ENCODE measurements around the gene SRGAP2C. TPM values are rescaled to one million over a fixed set of nuclear protein-coding genes. Genes with fewer than 3 reads are reported as not detected.
"Not testable (repeated sequence)": the region's sequence is repeated elsewhere in the genome, so short reads cannot be mapped to it uniquely, and the experiment has no call there.

SRGAP2C gene
- total RNA-seq, 1 donor from 2014 or later, result 18.6 TPM

DNA sequence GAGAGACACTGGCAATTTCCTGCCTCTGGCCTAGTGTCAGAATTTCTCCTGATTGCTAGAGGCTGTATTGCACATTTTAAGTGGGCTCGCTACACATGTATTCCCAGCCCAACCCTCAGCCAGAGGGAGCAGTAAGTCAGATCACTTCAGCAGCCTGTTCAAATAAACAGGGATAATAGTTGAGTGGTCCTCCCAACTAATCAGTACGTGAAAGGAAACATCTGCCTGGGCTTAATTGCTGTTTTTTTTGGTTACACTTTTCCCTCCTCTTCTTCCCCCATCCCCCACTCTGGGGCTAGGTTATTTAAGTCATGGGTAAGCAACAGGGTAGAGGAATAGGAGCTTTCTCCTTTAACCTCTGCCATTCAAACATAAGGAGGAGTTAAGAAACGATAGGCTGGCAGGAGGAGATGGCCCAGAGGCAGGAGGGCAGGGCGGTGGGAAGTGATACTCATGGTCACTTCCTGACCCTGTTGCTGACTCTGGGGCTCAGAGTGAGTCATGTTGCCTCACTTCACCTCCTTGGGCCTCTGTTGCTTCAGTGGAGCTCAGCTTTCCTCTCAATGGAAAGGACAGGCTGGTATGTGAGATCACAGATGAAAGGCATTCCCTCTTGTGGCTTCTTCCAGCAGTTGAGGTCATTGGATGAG lies 177.6 kb downstream of the SRGAP2C start:
- intact Hi-C loops (cut with DNase I); H3K36me3 ChIP-seq; H3K9me3 ChIP-seq; H3K27me3 ChIP-seq; H3K27ac ChIP-seq; H3K4me3 ChIP-seq; H3K4me1 ChIP-seq: not testable (repeated sequence)
- DNase-seq (ENCODE audit: low spot score in 2 of 2), result peak; percentile 9 to 66

DNA sequence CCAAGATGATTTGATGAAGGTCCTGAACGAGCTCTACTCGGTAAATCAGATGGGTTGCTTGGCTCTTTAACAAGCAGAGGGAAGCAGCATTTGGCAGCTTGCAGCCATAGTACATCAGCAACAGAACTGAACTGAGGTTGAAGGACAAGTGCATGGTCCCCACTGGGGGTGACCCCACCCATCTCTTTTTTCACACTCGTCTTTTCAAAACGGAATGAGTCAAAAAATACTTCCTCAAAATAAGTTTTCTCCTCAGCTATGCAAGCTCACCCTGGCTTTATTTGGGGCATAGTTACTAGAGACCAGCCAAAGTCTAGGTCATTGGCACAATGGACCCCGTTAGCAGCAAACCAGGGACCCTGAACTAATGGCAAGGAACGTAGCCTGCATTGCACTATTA lies 180.5 kb downstream of the SRGAP2C start:
- H3K9me3 ChIP-seq; intact Hi-C loops (cut with DNase I); H3K27me3 ChIP-seq; H3K4me3 ChIP-seq; H3K4me1 ChIP-seq; H3K36me3 ChIP-seq; H3K27ac ChIP-seq: not testable (repeated sequence)
- DNase-seq (ENCODE audit: low spot score in 2 of 2), result peak in 1 of 2 donors; percentile 39

DNA sequence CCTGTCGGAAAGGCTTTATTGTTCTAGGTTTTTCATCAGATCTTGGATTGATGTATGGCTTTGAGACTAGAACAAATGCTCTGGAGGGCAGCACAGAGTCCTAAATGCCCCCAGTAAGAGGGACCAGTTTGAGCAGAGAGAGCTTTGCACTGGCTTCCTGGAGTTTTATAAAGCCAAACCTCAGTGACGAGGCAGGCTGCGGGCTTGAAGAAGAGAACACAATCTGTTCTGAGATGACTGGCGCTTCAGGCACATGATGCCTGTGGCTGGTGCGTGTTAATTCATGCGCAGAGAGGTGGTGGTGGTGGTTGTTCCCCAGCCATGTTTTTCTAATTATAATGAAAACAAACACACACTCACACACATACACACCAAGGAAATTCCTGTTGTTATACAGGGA lies 180.9 kb downstream of the SRGAP2C start:
- H3K9me3 ChIP-seq; H3K36me3 ChIP-seq; intact Hi-C loops (cut with DNase I); H3K4me1 ChIP-seq; H3K4me3 ChIP-seq; H3K27ac ChIP-seq; H3K27me3 ChIP-seq: not testable (repeated sequence)
- DNase-seq (ENCODE audit: low spot score in 2 of 2), result peak in 1 of 2 donors; percentile 8

DNA sequence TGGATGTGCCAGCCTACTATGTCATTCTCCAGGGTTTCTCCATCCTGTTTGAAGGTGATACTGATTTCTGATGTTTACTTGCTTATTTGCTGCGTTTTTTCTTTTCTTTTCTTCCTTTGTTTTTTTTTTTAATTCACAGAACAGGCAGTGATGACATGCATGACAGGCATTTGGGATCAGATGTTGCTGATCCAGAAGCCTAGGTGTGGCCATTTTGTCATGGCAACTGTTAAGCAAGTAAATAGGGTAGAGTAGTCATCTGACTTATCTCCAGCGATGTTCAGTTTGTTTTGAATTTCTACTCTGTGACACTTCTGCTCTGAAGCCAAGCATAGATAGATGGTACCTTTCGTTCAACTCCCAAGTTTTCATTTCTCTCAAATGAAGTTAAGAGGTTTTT lies 181.4 kb downstream of the SRGAP2C start:
- intact Hi-C loops (cut with DNase I), result not testable (repeated sequence)

DNA sequence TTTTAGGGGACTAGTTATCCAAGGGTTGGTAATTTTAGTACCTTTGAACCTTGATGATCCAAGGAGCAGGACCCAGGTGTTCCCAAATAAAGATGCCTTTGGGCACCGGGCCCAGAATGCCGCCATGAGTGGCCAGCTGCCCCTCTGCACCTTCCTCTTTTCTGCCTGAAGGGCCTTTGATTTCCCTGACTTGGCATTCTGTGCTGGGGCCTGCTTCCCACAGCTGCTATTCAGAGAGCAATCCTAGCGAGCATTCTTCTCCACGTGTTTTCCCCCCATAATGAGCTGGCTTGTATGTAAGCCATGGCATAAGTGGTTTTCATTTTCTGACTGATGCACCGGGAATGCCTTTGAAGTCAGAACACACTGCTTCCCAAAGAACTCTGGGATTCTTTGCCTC lies 184.1 kb downstream of the SRGAP2C start:
- H3K27ac ChIP-seq; intact Hi-C loops (cut with DNase I); H3K27me3 ChIP-seq; H3K9me3 ChIP-seq; DNase-seq (ENCODE audit: low spot score in 2 of 2); H3K4me1 ChIP-seq; H3K4me3 ChIP-seq; H3K36me3 ChIP-seq: not testable (repeated sequence)

More for the DNA sequence above, 181.4 kb downstream of the SRGAP2C start:
- not testable (repeated sequence) for DNase-seq (ENCODE audit: low spot score in 2 of 2); H3K4me3 ChIP-seq; H3K27me3 ChIP-seq; H3K36me3 ChIP-seq; H3K9me3 ChIP-seq; H3K27ac ChIP-seq; H3K4me1 ChIP-seq

DNA sequence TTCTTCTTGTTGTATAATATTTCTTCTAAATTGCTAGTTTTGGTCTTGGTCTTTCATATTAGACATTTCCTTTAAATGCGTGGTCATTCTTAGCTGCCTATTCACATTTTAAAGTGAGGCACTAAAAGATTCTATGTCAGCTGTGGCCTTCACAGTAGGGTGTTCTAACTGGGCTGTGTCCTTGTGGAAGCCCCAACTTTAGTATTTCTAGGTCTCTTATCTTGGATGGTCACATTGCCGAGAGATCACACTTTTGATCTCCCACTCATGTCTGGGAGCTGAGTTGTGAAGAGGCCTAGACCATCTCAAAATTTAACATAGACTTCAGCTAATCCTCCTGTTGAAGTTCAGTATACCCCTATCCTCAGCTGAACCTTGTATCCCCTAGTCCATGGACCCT lies 185.2 kb downstream of the SRGAP2C start:
- H3K9me3 ChIP-seq; H3K36me3 ChIP-seq; H3K27me3 ChIP-seq; H3K4me1 ChIP-seq; H3K27ac ChIP-seq; intact Hi-C loops (cut with DNase I); DNase-seq (ENCODE audit: low spot score in 2 of 2); H3K4me3 ChIP-seq: not testable (repeated sequence)

DNA sequence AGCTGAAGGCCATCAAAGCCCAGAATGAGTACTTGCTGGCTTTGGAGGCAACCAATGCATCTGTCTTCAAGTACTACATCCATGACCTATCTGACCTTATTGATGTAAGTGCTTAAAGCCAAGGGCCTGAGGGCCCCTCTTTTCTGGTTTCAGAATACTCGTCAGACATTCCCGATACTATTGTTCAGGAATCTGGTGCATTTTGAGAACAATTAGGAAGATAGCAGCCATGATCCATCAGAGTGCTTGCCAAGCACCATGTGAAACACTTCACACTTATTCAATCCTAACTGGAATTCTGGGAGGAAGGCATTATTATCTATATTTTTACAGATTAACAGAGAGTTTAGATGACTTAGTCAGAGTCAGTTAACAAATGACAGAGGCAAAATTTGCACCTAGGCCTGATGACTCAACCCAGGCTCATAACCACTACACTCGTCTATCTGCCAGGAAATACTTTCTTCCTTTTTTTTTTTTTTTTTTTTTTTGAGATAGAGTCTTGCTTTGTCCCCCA lies 190.1 kb downstream of the SRGAP2C start:
- H3K4me1 ChIP-seq, result not testable (repeated sequence)

DNA sequence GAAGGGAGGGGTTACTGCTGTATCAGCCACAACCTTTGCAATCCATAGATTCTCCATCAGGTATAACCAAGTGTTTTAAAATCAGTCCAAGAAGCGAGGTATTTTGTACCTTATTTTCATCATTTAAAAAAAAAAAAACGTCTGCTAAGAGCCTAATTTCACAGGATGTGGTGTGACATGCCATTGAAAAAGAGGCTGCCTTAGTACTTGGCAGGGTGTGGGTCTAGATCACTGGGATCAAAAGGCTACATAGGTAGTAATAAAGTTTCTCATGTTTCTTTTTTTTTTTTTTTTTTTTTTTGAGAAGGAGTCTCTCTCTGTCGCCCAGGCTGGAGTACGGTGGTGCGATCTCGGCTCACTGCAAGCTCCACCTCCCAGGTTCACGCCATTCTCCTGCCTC lies 192.2 kb downstream of the SRGAP2C start:
- H3K4me1 ChIP-seq; intact Hi-C loops (cut with DNase I); H3K36me3 ChIP-seq; DNase-seq (ENCODE audit: low spot score in 2 of 2); H3K27ac ChIP-seq; H3K4me3 ChIP-seq; H3K9me3 ChIP-seq; H3K27me3 ChIP-seq: not testable (repeated sequence)

More for the DNA sequence above, 190.1 kb downstream of the SRGAP2C start:
- H3K27ac ChIP-seq; DNase-seq (ENCODE audit: low spot score in 2 of 2); intact Hi-C loops (cut with DNase I); H3K9me3 ChIP-seq; H3K36me3 ChIP-seq; H3K27me3 ChIP-seq; H3K4me3 ChIP-seq: not testable (repeated sequence)

DNA sequence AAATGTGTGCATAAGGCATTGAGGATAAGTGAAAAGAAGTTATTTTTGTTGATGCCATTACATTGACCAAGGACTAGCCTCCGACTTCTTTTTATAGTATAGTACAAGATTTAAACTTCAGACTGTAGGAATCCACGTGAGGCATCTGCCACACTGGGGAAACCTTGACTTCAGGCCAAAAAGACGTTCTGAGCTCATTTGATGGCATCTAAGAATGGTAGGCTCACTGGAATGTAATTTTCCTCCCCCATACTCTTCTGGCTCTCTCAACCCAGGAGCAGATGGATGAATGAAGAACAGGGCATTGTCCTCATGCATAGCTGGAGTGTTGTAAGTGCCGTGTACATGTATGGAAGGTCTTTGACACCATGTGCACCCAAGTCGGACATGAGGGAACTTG lies 194.0 kb downstream of the SRGAP2C start:
- H3K27me3 ChIP-seq; H3K4me1 ChIP-seq; intact Hi-C loops (cut with DNase I); H3K36me3 ChIP-seq; DNase-seq (ENCODE audit: low spot score in 2 of 2); H3K27ac ChIP-seq; H3K9me3 ChIP-seq; H3K4me3 ChIP-seq: not testable (repeated sequence)

DNA sequence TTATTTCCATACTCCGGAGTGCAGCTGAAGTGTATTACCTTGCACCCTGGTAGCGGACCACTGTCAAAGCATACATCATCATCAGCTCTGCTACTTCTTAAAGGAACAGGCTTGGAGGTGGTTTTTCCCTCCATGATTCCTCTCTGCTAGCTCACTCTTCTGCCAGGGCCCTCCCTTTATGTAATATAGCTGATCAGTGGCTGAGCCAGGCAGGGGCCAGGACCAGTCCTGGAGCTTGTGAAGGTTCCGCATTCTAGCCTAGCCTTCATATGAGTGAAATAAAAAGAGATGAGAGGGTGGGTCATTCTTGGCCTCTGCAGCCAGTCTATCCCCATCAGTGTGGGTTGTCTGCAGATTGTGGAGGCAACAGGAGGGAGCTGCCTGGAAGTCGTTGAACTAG lies 200.0 kb downstream of the SRGAP2C start:
- intact Hi-C loops (cut with DNase I); DNase-seq (ENCODE audit: low spot score in 2 of 2); H3K4me3 ChIP-seq; H3K36me3 ChIP-seq; H3K4me1 ChIP-seq; H3K27me3 ChIP-seq; H3K9me3 ChIP-seq: not testable (repeated sequence)
- peak overlapping the region; percentile 35 to 72 for H3K27ac ChIP-seq

DNA sequence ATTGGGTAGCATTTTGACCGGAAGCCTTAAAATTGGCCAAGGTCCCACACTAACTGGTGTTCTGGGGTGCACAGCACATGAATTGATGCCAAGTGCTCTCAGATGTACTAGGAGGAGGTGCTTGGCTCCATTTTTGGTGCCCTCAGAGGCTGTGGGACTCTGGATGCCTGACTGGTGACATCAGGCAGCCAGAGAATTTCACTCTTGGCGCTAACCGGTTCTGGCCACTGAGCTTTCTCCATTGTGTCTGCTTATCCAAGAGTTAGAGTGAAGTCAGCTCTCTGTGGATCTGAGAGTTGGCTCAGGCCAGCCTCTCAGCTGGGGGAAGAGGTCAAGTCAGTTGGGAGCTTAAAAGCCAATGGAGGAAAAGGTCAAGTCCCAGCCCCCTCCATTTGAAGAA lies 200.4 kb downstream of the SRGAP2C start:
- H3K4me3 ChIP-seq; H3K9me3 ChIP-seq; intact Hi-C loops (cut with DNase I); H3K36me3 ChIP-seq; H3K27me3 ChIP-seq; DNase-seq (ENCODE audit: low spot score in 2 of 2); H3K4me1 ChIP-seq: not testable (repeated sequence)
- peak overlapping the region; percentile 40 to 56 for H3K27ac ChIP-seq

DNA sequence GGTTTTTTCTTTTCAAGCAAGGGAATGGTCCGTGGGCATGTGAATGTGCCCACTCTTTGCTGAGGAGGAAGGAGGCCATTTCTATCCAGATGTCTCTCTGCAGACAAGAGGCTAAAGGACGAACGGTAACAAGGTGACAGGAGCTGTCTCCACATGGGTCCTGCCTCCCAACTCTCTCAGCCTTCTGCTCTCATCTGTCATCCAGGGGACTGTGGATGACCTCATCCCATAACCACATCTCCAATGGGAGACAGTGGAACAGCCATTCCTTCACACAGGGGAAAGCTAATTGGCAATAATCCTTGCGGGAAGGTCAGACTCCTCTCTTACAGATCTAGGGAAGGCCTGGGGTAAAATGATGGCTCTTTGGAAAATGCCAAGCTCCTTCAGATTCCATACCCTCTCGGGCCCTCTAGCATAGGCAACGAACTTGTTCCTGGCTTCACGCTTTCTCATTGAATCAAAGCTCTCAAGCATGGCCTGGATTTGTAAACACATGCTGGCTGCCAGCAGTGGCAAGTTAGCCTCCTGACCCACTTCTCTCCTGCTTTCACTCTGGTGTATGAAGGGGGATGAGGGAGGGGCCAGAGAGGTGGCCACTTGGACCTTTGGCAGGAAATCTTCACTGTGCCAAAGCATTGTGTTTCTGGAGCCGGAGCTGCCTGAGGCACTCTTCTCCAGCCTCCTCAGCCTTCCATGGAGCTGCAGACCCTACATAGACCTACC lies 201.0 kb downstream of the SRGAP2C start:
- H3K27ac ChIP-seq, result peak overlapping the region; percentile 40 to 56
- intact Hi-C loops (cut with DNase I); H3K36me3 ChIP-seq; H3K4me1 ChIP-seq; DNase-seq (ENCODE audit: low spot score in 2 of 2); H3K4me3 ChIP-seq; H3K27me3 ChIP-seq; H3K9me3 ChIP-seq: not testable (repeated sequence)

DNA sequence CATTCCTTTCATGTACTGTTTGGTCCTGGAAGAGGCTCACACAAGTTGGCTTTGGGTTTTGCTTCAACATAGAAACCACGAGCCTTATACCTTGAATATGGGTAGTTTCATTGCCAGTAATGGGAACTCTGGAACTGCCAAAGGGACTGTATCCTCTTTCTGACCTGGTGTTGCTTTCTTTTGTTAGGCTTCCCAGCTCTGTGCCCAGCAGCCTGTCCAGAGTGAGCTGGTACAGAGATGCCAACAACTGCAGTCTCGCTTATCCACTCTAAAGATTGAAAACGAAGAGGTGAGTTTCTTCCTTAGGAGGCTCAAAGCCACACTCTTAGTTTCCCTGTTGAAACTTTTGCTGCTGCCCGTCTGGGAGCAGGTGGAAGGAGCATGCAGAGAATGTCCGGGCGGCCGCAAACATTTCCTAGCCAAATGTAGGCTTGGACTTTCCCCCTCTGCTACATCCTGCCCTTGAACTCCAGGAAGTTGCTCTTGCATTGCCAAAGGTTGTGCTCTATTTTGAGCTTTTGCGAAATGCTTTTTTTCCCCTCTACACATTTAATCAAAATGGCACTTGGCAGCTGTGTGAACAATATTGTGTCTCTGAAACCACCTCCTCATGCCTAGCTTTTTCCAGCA lies 201.7 kb downstream of the SRGAP2C start:
- H3K9me3 ChIP-seq; H3K4me3 ChIP-seq; H3K27me3 ChIP-seq; H3K4me1 ChIP-seq; H3K27ac ChIP-seq; H3K36me3 ChIP-seq; DNase-seq (ENCODE audit: low spot score in 2 of 2); intact Hi-C loops (cut with DNase I): not testable (repeated sequence)

DNA sequence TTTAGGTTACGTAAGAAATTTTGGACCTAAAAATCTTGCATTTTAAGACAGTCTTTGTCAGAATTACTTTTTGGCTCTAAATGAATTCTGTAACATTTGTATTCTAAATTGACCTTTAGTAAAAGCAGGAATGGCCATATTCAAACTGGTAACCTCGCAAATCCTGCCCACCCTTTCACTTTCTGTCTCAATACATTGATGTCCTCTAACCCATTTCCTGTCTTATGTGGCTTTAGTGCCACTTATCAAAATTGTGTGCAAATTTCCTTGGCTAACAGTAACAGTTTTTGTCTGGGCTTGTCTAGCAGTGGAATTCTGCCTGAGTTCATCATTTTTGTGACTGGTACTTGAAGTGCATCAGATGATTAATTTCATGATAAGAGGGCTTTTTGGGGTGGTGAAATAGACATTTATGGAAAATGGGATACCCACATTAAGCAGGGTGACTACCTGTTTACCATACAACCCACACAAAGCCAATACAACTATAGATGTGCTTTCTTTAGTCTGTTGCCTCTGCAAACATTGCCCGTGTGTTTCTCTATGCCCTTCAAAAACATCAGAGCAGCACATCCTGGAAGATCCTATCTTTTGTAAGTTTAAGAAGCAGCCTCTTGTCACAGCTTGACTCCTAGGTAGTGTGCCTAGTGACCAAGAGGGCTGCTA lies 205.3 kb downstream of the SRGAP2C start:
- H3K36me3 ChIP-seq; intact Hi-C loops (cut with DNase I); DNase-seq (ENCODE audit: low spot score in 2 of 2): not testable (repeated sequence)

More for the DNA sequence above, 205.3 kb downstream of the SRGAP2C start:
- not testable (repeated sequence) for H3K4me1 ChIP-seq, H3K27me3 ChIP-seq, H3K9me3 ChIP-seq, H3K4me3 ChIP-seq, H3K27ac ChIP-seq

Data from ascending aorta (tissue), 2 donors.